Fibroblast of gingiva (primary cell): ENCODE results near the gene BMAL1.

Experiments used
- DNase-seq: peaks from one replicate; pipeline ENCODE4 v3.0.0-alpha.2; 2011; ENCODE audit warnings: low read depth

BMAL1 gene

DNA sequence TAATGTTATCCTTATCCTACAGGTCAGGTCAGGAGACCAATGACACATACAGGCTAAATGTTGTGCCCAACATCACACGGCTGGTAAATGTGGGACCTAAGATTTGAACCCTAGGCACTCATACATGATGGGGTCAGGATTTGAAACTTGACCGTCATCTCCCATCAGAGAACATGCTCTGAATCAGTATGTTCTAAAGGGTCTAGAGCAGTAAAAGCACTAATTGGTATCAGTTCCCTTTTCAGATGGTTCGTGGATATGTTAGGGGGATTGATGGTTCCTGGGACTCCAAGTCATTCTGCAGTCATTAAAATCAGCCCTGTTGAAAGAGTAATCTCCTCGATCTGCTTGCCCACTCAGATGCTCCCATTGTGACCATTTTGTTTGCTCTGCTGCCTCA lies 65.5 kb downstream of the BMAL1 start:
- DNase-seq = no peak

DNA sequence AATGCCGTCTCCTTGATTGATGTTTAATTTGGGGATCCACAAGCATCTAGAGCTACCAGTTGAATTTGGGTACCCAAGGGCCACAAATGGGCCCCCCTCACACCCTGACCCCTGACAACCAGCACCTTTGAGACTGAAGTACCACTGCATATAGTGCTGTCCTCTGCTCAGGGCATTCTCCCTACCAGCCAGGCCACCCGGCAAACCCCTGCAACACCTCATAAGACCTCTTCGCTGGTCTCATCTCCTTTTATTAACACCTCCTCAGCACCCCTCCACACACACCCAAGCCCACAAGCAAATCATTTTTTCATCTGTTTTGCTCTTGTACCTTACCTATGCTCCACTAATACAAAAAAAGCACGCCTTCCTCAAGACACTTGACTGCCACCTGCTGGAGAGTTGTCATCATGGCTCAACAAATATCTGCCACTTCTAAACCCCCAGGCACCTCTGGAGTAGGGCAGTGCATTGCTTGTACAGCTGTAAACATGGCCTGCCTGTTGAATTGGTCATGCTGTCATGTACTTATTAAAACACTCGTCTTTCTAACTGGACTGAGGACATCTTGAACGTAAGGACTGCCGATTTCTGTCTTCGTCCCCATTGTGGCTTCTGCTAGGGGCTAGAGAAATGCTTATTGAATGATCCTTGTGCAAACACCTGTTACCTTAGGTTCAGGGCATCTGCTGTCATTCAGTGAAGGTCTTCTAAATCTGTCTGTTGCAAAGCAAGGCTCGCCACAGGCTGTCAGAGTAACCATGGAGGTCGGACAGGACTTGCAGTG lies 66.5 kb downstream of the BMAL1 start:
- peak; percentile 62 for DNase-seq

DNA sequence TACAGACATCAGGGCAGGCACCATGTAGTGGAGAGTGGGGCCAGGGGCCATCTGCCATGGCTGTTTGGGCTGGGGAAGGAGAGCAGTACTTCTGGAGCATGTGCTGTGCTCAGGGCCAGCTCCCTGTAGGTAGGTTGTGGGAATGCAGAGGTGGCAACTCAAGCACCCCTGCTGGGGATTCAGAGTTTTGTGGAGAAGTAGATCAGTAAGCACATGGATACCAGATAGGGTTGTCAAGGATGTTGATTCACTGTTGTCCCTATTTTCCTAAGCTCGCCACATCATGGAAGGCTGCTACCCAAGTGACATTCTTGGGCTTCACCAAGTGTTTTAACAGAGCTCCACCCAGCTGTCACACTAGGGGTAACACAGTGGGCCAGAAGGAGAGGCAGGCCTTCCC lies 67.2 kb downstream of the BMAL1 start:
- DNase-seq = no peak

DNA sequence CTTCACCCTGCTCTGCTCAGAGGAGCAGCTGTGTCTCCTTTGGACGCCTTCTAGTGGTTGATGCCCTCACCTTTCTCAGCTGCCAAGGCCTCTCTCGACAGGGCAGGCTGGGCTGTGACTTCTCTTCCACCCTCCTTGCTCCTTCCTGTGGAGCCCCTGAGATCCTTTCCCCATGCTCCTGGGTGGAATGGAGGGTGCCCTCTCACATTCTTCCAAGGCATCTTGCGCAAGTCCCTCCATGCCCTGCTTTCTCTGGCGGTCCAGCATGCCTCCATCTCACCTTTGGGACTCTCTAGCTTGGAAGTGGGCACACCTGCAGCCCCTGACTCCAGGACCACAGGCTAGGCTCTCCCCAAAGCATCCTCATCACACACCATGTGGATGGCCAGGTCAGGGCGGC lies 68.9 kb downstream of the BMAL1 start:
- DNase-seq = no peak

DNA sequence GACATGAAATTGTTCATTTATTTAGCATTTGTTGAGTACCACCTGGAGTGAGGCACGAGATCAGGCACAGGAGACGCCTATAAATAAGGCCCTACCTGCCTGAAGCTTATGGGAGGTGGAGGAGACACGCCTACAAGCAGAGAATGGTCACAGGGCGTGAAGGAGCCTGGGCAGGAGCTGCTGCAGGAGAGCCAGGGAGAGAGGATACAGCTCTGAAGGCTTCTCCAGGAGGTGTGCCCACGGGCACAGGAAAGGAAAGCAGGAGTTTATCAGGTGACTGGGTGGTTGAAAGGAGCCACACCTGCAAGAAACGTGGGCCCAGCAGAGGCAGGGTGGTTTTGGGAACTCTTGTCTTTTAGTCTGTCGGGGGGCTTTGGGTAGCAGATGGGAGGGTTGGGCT lies 70.3 kb downstream of the BMAL1 start:
- no peak for DNase-seq

DNA sequence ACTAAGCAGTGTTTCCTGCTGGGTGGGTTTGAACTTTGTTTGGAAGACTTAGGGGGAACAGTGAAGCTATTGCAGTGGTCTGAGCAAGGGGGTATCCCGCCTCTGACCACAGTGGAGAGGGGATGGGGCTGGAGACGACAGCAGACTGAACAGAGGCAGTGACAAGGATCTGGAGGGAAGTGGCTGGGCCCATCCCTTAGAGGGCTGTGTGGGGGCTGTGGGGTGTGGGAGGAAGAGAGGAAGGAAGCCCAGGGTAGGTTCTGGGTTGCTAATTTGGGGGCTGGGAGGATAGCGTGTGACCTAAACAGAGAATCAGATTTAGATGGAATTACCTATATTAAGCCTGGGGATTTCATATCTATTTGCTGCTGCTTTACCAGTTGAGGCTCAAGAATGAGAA lies 70.7 kb downstream of the BMAL1 start:
- DNase-seq = no peak

DNA sequence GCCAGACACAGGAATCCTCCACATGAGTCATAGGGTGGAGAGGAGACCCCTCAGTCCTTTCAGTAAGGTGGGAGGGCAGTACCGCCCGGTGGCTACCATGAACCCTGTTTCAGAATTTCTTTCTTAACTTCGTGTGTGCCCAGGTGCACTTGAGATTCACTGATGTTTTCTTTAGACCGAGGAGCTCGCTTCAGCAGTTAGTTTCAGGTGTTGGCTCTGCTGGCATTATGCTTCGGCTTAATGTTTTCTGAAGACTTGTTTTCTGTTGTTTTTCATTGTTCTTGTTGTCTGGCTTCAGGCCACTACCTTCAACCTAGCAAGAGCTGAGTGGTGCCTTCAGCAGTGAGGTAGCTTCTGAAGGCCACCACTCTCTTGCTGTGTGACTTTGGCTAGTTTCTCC lies 71.5 kb downstream of the BMAL1 start:
- no peak for DNase-seq

DNA sequence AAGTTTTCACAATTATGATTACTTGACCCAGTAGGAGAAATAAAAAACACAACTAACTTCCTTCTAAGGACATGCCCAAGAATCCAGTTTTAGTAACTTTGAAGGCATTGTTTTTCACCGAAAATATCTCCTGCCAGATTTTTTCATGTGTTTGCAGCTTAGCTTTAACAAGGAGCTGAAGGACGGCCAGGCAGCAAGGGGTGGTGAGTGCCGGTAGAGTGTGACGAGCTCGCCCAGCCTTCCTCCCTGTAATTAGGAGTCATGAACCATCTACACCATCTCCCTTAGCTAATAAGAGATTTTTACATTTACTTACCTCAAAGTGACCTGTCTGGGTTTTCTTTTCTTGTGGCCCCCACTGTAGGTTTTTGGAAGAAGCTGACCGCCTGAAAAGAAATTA lies 72.0 kb downstream of the BMAL1 start:
- no peak for DNase-seq

DNA sequence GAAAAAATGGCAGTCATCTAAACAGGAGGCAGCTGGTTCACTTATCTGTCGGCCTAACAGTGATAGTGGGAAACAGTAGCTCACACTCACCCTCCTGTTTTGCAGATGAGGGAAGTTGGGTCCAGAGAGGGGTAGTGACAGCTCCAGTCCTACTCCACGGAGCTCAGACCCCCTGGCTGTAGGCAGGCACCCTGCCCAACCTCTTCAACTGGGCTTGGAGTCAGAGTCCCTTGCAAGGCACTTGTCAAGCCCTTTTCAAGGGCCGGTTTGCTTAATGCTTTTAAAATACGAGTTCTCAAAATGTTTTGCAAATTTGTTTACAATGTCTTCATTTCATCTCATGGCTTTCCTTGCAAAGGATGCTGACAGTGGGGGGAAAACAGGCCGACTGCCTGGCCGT lies 75.1 kb downstream of the BMAL1 start:
- DNase-seq = no peak

DNA sequence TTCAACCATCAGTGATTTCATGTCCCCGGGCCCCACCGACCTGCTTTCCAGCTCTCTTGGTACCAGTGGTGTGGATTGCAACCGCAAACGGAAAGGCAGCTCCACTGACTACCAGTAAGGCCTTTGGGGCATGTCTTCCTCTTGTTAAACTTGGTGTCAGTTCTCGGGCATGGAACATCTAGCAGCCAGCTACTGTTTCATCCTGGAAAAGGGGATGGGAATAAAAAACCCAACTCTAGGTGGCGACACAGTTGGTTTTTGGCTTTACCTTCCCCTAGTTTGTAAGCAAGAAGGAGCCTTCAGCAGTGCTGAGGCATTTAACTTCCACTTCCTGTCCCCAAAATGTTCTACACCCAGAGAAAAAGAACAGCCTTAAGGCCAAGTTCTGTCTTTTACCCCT lies 76.7 kb downstream of the BMAL1 start:
- no peak for DNase-seq

DNA sequence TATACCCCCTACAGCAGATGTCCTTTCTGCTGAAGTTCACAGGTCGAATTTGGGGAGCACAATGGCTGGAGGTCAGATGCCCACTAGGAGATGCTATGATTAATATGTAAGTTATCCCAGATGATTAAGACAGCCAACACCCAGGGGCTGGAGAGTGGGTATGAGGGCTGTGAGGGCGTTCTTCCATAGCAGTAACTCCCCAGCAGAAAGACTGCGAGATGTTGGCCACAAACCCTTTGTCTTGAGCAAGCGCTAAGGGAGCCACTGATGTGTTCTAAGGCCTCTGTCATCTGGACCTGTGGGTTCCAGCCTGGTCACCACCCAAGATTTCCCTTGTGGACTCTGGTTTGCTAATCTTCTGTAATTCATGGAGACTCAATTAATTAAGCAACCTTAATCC lies 77.6 kb downstream of the BMAL1 start:
- no peak for DNase-seq

DNA sequence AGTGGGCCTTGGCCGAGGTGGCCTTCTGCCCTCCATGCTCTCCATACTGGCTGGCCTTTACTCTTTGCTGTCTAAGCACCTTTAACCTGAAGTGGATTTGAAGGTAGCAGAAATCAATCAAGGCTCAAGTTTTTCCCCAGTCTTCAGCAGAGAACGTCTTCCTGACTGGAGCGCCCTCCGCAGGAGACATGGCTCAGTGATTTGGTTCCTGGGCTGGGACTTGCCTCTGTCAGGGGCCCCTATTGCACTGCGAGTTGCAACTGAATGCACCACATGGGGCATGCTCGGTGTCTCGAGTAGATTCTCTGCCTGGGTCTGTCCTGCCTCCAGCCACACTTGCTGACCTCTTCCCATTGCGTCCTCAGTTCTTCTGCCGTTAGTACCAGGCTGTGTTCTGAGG lies 79.6 kb downstream of the BMAL1 start:
- no peak for DNase-seq

DNA sequence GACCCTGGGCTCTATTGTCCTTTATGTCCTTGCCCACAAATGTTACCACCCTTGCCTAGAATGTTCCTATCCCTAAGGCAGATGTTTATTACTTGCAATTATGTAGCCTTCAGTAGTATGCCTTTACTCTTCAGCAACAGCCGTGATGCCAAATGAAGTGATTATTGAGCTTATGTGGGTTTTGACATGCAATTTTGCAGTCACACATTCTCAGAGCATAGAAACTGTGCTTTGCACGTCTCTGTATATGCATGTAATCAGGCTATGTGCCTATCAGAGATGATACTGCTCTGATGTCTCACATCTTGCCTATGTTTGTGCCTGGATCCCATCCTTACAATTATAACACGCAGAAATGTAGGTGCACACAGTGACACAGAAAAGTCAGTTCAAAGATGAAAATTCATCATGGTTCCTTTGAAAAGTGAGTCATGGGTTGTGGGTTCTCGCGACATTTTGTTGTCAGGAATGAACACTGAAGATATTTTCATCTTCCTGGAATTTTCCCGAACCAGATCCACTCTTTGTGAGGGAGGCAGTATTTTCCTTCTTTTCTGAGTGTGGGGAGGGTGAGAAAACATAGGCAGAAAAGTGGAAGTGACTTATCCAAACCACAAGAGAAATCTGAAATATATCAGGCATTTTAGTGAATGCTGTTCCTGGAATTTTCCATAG lies 81.1 kb downstream of the BMAL1 start:
- DNase-seq = no peak

DNA sequence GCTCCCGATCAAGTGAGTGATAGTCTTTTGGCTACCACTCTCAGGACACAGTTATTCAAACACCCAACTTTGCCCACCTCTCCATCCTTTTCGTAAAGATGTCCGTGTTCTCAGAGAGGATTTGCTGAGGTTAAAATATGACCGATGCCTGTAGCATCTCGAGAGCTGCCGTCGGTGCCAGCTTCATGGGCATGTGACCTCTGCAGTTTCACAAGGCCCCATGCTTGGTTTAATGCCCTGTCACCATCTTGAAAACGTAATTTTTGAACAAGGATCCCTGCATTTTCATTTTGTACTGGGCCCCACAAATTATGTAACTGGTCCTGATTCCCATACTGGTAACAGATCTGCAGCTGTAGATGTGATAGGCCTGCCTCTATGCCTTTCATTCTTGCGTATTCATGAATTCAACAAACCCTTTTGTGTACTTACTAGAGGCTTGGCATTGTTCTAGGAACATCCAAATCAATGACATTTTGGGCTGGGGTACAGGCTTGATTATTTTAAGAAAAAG lies 85.1 kb downstream of the BMAL1 start:
- no peak for DNase-seq

DNA sequence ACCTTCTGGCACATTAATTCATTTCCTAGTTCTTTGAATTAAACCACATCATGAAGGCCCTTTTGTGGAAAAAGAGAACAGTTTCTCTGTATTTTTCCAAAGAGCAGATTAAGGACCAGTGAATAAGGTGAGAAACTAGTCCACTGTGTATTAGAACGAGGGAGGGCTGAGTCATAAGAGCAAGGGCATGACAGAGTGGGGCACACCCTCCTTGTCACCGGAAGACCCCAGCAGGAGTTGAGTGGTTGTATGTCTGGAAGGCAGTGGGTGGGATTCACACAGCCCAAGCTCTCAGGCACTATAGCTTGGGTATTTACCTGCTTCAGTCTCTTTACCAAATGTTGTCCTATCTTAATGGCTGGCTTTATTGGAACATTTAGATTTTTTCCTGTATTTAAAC lies 86.8 kb downstream of the BMAL1 start:
- DNase-seq = no peak

DNA sequence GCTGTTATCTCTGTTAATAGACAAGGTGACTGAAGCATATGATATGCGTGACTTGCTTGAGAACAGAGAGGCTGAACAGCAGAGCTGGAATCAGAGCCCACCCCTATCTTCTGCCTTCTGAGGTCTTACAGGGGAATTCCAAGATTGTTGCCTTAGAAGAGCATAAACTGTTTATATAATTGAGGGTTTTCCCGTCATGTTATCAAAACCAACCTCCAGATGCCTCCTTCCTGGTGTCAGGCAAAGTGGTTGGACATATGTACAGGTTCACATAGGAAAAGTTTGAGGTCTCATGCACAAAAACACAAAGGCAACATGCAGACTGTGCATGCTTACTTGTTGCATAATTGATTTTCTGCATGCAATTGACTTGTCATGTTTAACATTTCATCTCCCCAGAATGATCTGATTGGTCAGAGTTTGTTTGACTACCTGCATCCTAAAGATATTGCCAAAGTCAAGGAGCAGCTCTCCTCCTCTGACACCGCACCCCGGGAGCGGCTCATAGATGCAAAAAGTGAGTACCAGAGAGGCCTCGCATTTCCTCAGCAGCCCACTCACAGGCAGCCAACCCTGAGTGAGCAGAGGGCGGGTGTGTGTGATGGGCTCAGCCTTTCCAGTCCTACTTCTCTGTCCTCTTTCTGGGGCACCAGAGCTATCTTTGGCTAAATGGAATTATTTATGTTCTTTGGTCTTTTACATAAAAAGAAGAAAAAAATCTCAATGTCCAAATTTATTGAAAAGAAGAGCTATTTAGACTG lies 88.9 kb downstream of the BMAL1 start:
- DNase-seq = no peak

DNA sequence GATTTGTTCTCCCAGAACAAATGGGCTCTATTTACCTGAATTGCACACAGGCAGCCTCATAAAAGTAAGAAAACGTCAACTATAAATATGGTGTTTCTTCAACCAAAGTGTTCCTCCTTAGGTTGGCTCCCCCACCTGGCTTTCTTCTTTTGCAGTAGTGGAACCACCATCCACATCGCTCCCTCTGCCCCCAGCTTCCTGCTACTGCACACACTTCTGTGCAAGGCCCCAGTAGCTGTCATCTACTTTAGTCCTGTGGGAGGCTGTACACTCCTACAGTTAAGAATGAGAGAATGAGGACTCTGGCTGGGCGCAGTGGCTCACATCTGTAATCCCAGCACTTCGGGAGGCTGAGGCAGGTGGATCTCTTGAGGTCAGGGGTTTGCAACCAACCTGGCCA lies 89.5 kb downstream of the BMAL1 start:
- DNase-seq = no peak

DNA sequence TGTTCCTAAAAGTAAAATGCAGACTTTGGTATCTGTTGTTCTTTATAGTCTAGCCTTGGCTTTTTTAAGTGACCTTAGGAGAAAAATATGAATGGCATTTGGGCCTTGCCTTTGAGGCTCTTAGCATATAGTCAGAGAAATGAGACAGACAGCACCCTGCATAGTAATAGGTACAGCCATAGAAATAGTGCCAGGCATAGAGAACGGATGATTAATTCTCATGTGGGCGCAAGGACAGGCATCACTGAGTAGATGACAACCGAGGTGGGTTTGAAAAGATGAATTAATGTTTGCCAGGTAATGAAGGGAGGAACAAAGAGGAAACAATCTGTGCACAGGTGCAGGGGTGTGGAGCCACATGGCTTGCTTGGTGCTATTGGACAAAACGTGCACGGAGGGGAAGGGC lies 90.5 kb downstream of the BMAL1 start:
- DNase-seq = no peak

DNA sequence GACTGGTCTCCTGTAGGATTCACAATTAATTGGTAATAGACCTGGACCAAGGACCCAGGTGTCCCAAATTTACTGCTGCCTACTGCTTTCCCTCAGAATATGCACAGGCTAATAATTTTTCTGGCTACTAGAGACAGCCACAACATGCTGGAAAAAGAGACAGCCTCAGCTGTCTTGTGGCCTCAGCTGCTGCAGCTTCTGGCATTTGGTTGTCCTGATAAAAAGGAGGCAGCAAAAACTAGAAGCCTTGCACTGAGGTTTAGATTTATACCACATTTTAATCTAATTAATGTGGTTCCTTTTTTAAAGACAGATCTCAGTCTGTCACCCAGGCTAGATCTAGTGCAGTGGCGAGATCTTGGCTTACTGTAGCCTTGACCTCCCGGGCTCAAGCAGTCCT lies 95.6 kb downstream of the BMAL1 start:
- no peak for DNase-seq

DNA sequence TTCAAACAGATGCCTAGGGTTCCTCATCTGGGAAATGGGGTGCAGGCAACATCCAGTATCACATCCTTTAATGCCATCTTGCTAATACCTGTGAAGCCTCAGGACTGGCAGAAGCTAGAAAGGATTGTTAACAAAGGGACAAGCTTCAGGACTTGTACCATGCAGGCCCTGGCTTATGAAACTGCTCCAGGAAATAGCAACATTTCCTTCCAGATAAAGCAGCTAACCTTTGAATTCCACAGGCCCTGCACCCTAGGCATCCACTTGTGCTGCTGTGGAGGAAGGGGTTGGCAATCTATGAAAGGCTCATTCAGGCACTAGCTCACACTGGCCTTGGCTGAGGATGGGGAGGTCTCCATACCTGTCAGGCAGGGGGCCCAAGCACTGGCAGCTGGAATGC lies 98.2 kb downstream of the BMAL1 start:
- no peak for DNase-seq

DNA sequence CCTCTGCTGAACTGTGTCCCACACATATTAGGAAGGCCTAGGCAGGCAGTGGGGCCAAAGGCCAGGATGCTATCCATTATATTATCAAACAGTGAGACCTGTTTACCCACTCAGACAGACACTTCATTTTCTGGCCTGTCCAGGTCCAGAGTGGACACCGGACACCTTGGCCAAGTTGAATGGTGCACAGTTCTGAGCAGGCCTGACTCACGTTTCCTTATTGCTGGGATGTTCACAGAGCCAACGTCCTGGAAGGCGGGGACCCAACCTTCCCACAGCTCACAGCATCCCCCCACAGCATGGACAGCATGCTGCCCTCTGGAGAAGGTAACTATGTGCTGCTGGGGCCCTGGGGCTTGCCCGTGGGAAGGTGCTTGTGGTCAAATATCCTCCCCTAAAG lies 98.8 kb downstream of the BMAL1 start:
- DNase-seq = no peak

DNA sequence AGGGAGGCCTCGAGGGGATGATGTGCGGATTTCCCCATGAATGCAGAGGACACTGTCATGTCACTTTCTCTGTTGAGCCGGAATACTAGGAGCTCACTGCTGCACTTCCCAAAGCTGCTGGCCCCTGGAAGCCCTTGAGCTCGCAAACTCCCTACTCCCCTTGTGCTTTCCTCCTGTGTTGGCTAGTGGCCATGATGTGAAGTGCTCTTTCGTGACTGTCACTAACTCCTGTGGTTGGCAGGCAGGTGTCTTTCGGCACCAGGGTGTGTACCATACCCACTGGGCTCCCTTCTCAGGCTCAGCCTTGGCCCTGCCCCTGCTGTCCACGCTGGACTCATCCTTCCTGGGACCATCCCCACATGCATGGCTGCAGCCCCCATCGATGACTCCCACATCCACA lies 99.2 kb downstream of the BMAL1 start:
- no peak for DNase-seq

DNA sequence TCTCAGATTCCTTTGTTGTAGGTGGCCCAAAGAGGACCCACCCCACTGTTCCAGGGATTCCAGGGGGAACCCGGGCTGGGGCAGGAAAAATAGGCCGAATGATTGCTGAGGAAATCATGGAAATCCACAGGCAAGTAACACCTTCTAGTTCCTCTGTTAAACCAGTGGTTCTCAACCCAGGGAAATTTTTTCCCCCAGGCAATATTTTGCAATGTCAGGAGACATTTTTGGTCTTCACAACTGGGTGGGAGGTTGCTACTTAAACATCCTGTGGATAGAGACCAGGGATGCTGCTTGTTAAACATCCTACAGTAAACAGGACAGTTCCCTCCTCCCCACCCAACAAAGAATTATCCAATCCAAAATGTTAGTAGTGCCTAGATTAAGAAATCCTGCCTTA lies 100.7 kb downstream of the BMAL1 start:
- no peak for DNase-seq
